ENCODE results near the gene MTMR10.

Gene MTMR10

GRCh38 chr15:31013863-31014607, 22.6 kb upstream of the MTMR10 start:
- DNase-seq = no peak

GRCh38 chr15:31012455-31012854, 21.0 kb upstream of the MTMR10 start:
- no peak for DNase-seq

GRCh38 chr15:31010036-31010435, 18.6 kb upstream of the MTMR10 start:
- DNase-seq = no peak

DNA sequence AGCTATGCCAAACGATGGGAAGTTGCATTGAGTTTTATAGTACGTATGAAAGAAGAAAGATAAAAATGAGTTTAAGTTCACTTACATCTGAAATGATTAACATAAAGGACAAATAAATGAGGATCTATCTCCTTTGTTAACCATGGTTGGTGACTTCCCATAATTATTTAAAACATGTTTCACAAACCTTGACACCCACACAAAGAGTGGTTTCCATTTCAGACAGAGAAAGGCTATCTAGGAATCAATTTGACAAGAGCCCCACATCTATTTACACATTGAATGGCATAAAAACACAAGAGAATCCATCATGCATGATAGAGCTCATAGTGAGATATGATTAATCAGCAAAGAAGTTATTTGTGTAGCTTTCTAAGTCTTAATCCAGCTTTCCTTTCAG, 14.2 kb upstream of the MTMR10 start:
- DNase-seq = no peak

- no peak for DNase-seq
Measured at GRCh38 chr15:31004220-31004733, 12.8 kb upstream of the MTMR10 start.

- no peak for DNase-seq
Measured at GRCh38 chr15:31001702-31002101, 10.3 kb upstream of the MTMR10 start.

DNA sequence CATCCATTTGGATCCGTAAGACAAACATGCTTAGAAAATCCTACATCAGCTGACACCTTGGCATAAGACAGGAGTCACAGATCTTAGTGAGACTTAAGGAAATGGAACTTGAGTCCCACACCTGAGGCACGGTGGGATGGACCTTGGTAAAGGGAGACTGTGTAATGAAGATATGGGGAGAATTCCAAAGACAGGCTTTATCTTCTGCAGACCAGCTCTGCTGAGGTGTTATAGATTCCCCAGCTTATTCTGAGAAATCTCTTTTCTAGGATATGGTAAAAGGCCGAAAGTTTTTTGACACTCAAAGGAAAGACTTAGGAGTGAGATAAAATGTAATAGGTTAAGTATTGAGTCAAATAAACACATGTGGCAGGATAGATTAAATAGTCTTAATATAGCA, 8.3 kb upstream of the MTMR10 start:
- no peak for DNase-seq

DNA sequence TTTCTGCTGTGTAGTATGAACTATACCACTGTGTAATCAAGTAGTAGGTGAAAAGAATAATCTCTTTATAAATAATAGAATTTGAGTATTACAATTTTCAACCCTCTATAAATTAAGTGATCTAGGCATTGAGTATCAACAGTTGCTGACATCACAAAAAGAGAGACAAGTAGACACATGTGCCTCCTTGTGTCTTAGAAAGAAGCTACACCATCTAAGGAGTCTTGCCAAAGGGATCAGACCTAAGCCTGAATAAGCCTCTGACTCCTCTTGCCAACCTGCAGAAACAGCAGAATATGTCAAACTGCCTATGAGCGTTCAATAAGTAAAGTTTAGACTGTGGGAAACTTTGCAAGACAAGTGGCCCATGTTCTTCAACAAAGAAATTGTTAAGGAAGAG, 5.8 kb upstream of the MTMR10 start:
- no peak for DNase-seq

- no peak for DNase-seq
Measured at GRCh38 chr15:30992249-30992864, 929 bp upstream of the MTMR10 start.

DNA sequence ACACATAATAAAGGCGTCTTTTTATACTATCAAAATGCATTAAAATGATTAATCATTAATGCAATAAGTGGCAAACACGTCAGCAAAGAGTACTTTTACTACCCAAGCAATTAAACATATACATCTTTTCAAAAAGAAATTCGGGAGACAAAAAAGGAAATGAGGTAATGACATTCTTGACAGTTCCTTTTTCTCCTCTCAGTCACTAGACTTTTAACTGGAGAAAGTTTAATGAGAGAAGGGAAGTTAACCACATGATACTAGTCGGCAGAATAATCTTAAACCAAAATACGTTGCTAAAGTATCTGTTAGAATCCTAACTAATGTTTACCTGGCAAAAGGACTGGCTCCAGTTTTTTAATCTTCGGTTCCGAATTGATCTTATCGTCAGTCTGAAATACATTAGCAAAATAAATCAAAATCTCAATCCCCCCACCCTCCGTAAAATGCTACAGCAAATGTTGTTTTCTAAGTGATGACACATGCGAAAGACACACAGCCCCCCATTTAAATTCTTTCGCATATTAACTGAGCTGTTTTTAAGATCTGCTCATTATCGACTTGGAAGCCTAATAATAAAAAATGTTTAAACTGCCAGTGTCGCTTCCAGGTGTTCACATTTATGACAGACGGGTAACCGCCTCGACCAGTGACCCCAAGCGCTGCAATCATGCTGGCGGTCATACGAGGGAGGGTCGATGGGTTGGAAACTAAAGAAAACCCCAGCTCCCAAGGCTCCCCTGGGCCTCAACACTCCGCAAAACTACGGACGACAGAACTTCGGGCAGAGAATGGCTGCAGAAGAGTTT, 778 bp downstream of the MTMR10 start:
- no peak for DNase-seq

GRCh38 chr15:30990036-30990435, 1.4 kb downstream of the MTMR10 start:
- DNase-seq = no peak

DNA sequence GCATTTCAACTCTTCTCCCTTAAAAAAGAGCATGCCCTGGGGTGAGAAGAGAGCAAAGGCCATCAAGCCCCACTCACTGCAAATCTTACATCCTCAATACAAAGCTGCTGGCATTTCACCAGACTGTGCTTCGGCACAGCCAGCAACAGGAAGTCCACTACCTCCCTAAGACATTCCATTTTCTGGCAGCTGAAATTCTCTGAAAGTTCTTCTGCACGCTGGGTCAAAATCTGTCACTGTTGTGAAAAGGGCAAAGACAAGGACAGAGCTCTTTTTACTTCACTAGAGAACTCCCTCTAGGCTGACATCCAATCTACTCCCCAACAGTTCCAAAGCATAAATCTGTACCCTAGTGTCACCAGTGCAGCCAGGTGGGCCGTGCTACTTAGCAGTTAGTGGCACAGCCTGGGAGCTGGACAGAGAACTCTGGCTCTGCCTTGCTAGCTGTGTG, 6.3 kb downstream of the MTMR10 start:
- DNase-seq = no peak

DNA sequence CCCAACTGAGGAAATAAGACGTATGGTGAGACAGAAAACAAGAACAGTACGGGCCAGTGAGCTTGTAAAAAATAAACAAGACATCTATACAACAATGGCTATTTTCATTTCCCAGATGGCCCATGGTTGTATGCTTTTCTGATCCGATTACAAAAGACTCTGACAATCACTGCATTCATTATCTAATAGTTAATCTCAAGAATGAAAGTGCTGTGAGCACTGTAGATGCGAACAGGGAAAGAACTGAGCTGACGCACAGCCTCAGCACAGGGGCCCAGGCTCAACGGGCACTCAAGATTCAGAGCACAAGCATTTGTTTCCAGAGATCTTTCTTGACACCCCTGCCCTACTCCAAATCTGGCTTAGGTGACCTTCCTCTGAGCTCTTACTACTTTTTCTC, 6.9 kb downstream of the MTMR10 start:
- no peak for DNase-seq

GRCh38 chr15:30984118-30984517, 7.3 kb downstream of the MTMR10 start:
- no peak for DNase-seq

- DNase-seq = no peak
Measured at GRCh38 chr15:30979457-30979856, 12.0 kb downstream of the MTMR10 start.

DNA sequence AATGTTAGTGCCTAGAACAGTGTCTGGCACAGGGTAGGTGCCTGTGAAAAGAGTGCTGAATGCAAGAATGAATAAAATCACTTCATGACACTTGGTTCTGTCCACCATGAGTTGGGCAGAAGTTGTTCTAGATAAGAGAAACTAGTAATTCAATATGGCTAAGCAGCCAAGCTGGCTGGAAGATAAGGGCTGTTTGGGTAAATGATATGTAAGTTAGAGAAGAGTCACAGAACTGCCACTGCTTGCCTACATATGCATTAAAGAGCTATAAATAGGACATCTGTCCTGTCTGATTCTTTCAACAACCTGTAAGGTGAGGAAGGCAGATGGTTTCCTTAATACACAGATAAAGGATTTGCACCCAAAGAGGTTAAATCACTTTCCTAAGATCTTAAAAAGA, 13.1 kb downstream of the MTMR10 start:
- no peak for DNase-seq

DNA sequence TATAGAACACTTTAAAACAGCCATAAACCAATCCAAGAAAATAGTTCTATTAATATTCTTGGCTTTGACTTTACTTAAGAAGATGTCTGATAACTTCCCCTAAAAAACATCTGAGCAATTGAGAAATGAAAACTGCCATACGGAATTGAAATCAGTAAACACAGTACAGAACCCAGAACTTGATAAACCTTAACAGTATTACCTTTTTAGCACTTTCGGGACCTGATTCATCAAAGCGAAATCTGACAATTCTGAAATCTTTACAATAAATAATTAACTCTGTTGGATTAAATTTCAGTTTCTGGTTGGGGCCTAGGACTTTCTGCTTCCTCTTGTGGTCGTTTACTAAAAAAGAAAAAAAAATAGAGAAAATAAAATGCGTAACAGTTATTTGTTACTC, 17.3 kb downstream of the MTMR10 start:
- no peak for DNase-seq

DNA sequence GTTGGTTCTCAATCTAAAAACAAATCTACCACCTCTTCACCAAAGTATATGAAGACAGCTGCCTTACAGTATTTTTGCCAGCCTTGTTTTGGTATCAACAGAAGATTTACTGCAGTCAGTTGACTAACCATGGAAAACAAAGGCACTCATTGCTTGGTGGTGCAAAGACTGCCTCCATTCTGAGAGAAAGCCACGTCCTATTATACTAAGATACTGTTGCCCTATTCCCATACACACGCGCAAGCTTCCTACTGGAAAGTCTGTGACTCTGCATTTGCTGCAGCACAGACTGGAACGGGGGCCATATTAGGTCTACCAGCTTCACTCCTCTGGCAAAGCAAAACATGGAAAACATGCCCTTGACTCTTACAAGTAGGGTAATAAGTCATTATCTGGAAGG, 18.0 kb downstream of the MTMR10 start:
- DNase-seq = no peak

- no peak for DNase-seq
Measured at GRCh38 chr15:30969724-30970123, 21.7 kb downstream of the MTMR10 start.

DNA sequence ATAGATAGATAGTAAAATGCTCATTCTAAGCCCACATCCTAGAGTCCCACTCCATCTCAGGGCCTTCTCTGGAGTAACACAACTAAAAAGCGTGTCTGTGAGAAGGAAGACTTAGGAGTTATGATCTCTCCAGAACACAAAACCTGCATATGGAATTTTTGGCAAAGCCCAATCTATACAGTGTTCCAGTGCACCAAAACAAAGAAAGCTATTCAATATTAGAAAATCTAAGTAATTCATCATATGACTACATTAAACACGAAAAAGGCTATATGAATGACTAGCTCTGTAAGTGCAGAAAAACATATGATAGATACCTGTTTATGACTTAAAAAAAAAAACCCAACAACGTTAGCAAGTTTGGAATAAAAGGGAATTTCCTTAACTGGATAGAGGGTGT, 27.7 kb downstream of the MTMR10 start:
- DNase-seq = no peak

- DNase-seq = no peak
Measured at GRCh38 chr15:30962659-30963058, 28.8 kb downstream of the MTMR10 start.

- no peak for DNase-seq
Measured at GRCh38 chr15:30962079-30962478, 29.3 kb downstream of the MTMR10 start.

- DNase-seq = no peak
Measured at GRCh38 chr15:30958219-30958618, 33.2 kb downstream of the MTMR10 start.

Data from NCI-H345 (cell line).